22Rv1 (cell line): ENCODE data around the gene PNPLA8.

Experiments
- ZFX ChIP-seq: fragments of 450-650 bp; IDR thresholded peaks from 2 replicates; pipeline ENCODE4 v1.6.1; 2017; ENCODE audit warnings: antibody characterized with exemption, borderline replicate concordance
- TF ChIP-seq, protein P1 (sequence below): fragments of 450-650 bp; IDR thresholded peaks from 2 replicates; pipeline ENCODE4 v1.5.1; 2017; ENCODE audit warnings: mild to moderate bottlenecking

DNA sequence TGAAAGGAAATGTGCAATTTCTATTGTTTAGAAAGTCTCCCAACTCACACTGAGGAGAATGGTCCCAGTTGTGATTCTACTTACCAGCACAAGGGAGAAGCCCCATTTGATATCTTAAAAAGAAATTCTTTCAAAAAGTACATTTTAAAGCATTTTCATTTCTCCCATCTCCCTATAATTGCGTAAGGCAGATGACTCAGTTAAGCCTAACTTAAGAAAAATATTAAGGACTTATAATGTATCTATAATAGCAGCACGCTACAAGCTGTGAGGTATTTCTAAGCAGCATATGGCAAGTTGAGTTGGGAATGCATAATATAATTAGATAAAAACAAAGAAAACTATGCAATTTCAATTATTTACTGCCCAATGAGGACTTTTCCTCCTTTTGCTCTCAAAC is 61.2 kb downstream of the PNPLA8 start:
- TF ChIP-seq, protein P1, sequence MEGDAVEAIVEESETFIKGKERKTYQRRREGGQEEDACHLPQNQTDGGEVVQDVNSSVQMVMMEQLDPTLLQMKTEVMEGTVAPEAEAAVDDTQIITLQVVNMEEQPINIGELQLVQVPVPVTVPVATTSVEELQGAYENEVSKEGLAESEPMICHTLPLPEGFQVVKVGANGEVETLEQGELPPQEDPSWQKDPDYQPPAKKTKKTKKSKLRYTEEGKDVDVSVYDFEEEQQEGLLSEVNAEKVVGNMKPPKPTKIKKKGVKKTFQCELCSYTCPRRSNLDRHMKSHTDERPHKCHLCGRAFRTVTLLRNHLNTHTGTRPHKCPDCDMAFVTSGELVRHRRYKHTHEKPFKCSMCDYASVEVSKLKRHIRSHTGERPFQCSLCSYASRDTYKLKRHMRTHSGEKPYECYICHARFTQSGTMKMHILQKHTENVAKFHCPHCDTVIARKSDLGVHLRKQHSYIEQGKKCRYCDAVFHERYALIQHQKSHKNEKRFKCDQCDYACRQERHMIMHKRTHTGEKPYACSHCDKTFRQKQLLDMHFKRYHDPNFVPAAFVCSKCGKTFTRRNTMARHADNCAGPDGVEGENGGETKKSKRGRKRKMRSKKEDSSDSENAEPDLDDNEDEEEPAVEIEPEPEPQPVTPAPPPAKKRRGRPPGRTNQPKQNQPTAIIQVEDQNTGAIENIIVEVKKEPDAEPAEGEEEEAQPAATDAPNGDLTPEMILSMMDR = no peak
- no peak for TF ChIP-seq ZFX
